Stomach smooth muscle (tissue), 2 donors: ENCODE data around the gene CYP21A2.
"Not testable (repeated sequence)": the region's sequence is repeated elsewhere in the genome, so short reads cannot be mapped to it uniquely, and the experiment has no call there.

Source experiments
- H3K27ac ChIP-seq: one replicate; pipeline ENCODE4 v1.7.0; 2013; ENCODE audit warnings: mild to moderate bottlenecking, low read length, inconsistent platforms
- H3K27me3 ChIP-seq, 2 donors: one replicate each; pipeline ENCODE4 v1.7.0; 2013; ENCODE audit warnings: low read length in 2 of 2; ENCODE audit not compliant: insufficient read depth in 2 of 2, control insufficient read depth in 1 of 2
- H3K36me3 ChIP-seq, 2 donors: one replicate each; pipeline ENCODE4 v1.7.0; 2013; ENCODE audit warnings: low read length in 2 of 2; ENCODE audit not compliant: control insufficient read depth in 2 of 2, insufficient read depth in 2 of 2
- H3K4me1 ChIP-seq: one replicate; pipeline ENCODE4 v1.7.0; 2013; ENCODE audit warnings: low read length; ENCODE audit not compliant: control insufficient read depth, insufficient read depth
- H3K4me3 ChIP-seq, 2 donors: one replicate each; pipeline ENCODE4 v1.7.0; 2013; ENCODE audit warnings: low read length in 2 of 2
- H3K9ac ChIP-seq, 2 donors: one replicate each; pipeline ENCODE4 v1.7.0; 2013; ENCODE audit warnings: low read length in 2 of 2, mild to moderate bottlenecking in 1 of 2
- H3K9me3 ChIP-seq, 2 donors: one replicate each; pipeline ENCODE4 v1.7.0; 2013; ENCODE audit warnings: low read length in 2 of 2; ENCODE audit not compliant: control insufficient read depth in 2 of 2
- donor health status: healthy.
- donor health status: Pancreatic carcinoma.

CYP21A2 gene

DNA sequence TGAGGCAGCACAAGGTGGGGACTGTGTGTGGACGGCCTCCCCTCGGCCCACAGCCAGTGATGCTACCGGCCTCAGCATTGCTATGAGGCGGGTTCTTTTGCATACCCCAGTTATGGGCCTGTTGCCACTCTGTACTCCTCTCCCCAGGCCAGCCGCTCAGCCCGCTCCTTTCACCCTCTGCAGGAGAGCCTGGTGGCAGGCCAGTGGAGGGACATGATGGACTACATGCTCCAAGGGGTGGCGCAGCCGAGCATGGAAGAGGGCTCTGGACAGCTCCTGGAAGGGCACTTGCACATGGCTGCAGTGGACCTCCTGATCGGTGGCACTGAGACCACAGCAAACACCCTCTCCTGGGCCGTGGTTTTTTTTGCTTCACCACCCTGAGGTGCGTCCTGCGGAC, 31.1 kb upstream of the CYP21A2 start:
- H3K4me3 ChIP-seq, H3K27me3 ChIP-seq, H3K9me3 ChIP-seq, H3K27ac ChIP-seq, H3K36me3 ChIP-seq, H3K4me1 ChIP-seq, H3K9ac ChIP-seq: not testable (repeated sequence)

DNA sequence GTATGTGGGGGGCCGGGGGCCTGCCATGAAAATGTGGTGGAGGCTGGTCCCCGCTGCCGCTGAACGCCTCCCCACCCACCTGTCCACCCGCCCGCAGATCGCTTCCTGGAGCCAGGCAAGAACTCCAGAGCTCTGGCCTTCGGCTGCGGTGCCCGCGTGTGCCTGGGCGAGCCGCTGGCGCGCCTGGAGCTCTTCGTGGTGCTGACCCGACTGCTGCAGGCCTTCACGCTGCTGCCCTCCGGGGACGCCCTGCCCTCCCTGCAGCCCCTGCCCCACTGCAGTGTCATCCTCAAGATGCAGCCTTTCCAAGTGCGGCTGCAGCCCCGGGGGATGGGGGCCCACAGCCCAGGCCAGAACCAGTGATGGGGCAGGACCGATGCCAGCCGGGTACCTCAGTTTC, 30.2 kb upstream of the CYP21A2 start:
- not testable (repeated sequence) for H3K4me1 ChIP-seq, H3K4me3 ChIP-seq, H3K9ac ChIP-seq, H3K9me3 ChIP-seq, H3K27me3 ChIP-seq, H3K36me3 ChIP-seq, H3K27ac ChIP-seq

DNA sequence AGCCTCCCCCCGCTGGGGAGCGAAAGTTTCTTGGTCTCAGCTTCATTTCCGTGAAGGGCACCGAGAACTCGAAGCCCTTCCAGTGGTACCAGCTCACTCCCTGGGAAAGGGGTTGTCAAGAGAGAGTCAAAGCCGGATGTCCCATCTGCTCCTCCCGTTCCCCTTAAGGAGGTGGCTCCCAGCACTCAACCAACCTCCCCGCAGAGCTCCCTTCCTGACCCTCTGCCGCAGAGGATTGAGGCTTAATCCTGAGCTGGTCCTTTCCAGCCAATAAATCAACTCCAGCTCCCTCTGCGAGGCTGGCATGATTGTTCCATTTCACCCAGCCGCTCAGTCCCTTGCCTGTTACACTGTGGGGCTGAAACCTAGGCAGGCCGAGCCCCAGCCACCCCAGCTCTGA, 29.6 kb upstream of the CYP21A2 start:
- not testable (repeated sequence) for H3K27ac ChIP-seq, H3K4me1 ChIP-seq, H3K9me3 ChIP-seq, H3K4me3 ChIP-seq, H3K36me3 ChIP-seq, H3K9ac ChIP-seq, H3K27me3 ChIP-seq

DNA sequence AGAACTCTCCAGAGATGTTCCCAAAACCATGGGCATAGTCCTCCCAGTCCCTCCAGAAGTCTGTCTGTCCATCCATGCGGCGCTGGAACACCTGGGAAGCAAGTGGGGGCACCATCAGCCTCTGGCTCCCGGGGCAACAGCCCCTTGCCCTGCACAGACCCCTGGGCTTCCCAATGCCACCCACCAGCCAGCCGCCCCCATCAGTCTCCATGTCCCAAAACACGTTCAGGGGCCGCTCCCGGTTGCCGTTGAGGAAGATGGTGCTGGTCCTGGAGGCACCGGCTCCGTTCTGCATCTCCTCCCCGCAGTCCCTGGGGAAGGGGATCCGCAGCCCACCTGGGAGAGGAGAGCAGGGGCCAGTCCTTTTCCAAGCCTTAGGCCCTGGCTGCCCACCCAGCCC, 28.7 kb upstream of the CYP21A2 start:
- H3K27ac ChIP-seq, H3K4me1 ChIP-seq, H3K9me3 ChIP-seq, H3K4me3 ChIP-seq, H3K36me3 ChIP-seq, H3K9ac ChIP-seq, H3K27me3 ChIP-seq: not testable (repeated sequence)

DNA sequence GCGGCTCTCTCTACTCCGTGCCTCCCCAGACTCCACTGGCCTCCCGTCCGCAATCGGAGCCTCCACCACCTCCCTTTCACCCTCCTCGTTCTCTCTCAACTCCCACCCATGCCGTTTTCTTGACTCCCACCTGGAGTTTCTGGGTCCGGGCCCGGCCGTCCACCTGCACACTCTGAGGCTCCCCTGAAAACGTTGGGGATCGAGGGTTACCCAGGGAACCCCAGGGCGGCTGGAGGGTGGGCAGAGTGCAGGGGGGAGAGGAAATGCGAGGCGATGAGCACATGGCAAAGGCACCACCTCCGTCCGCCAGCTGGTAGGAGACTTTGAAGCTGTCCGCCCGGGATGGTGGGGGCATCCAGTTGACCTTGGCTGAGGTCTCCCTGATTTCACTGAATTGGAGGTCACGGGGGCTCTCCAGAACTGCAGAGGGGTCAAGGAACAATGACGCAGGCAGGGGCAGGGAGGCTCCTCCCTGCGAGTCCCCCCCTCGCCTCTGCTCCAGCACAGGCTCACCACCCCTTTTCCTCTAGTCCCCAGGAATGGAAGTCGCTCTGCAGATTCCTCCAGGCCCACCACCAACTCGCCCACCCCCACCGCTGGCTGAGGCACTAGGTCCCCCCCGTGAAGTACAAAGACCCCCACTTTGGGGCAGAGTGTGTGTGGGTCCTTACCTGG, 27.2 kb upstream of the CYP21A2 start:
- H3K9me3 ChIP-seq, H3K4me1 ChIP-seq, H3K9ac ChIP-seq, H3K27ac ChIP-seq, H3K4me3 ChIP-seq, H3K36me3 ChIP-seq, H3K27me3 ChIP-seq: not testable (repeated sequence)

DNA sequence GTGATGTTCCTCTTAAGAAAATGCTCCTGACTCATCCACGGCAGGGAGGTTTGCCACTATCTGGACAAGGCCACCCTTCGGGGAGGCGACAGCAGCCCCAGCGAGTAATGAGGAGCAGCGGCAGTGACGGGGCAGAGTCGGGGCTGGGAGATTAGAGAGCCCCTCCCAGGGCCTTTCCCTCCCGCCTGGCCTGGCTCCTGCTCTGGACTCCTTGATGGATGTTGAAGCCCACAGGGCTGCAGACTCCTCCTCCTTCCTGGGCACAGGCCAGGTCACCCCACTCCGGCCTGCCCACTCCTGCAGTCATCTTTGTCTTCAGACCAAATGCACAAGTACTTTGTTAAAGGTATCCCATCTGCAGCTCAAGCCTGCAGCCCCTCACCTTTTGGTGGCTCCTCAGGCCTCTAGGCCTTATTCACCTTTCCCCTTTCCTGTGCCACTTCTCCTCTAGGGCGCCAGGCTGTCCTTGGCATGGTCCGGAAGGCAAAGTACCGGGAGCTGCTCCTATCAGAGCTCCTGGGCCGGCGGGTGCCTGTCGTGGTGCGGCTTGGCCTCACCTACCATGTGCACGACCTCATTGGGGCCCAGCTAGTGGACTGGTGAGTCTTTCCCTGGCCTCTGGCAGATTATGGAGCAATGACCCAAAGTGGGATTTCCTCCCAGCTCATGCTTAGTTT, 25.1 kb upstream of the CYP21A2 start:
- not testable (repeated sequence) for H3K9me3 ChIP-seq, H3K9ac ChIP-seq, H3K4me1 ChIP-seq, H3K4me3 ChIP-seq, H3K27me3 ChIP-seq, H3K27ac ChIP-seq, H3K36me3 ChIP-seq

DNA sequence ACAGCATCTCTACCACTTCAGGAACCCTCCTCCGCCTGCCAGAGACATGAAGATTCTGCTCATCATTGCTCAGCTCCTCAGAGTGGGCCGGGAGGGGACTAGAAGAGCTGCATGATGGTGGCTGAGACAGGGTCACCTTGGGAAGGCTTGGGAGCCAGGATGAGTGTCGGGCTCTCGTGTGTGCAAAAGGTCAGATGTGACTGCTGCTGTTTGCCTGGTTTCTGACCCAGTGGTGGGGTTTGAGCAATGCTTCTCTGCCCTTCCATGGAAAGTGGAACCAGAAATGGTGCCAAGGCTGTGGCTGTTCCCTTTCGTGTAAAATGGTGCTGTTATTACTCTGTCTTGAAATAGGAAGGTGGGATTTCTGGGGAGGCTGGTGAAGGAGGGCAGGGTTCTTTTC, 24.5 kb upstream of the CYP21A2 start:
- not testable (repeated sequence) for H3K36me3 ChIP-seq, H3K4me3 ChIP-seq, H3K27ac ChIP-seq, H3K9ac ChIP-seq, H3K27me3 ChIP-seq, H3K4me1 ChIP-seq, H3K9me3 ChIP-seq

DNA sequence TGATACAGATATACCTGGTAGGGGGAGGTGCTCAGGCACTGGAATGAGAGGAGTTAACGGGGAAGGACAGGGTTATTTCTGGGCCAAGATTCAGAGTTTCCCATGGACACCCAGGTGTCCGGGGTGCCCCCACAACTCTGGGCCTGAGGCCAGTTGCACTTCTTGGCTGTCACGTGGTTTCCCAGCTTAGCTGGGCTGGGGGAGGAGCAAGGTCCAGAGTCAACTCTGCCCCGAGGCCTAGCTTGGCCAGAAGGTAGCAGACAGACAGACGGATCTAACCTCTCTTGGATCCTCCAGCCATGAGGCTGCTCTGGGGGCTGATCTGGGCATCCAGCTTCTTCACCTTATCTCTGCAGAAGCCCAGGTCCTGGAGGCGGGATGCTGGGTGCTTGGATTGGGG, 23.7 kb upstream of the CYP21A2 start, which contains the start of gene C4B:
TSS of gene C4B (plus strand) at position 249 of the 400 bp plus-strand sequence. CDS start at position 300, 51 bp downstream.
- not testable (repeated sequence) for H3K4me1 ChIP-seq, H3K4me3 ChIP-seq, H3K27ac ChIP-seq, H3K9me3 ChIP-seq, H3K9ac ChIP-seq, H3K27me3 ChIP-seq, H3K36me3 ChIP-seq

DNA sequence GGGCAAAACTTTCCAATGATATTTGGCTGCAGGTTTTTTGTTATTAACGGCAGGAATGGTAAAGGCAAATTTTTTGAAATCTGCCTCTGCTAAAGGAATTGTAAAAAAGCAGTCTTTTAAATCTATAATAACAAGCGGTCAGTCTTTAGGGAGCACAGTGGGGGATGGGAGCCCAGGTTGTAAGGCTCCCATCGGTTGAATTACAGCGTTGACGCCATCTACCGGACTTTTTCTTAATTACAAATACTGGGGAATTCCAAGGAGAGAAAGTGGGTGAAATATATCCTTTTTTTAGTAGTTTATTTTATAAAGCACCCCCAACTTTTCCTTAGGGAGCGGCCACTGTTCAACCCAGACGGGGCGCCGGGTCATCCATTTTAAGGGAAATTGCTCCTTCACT, 16.1 kb upstream of the CYP21A2 start:
- H3K4me1 ChIP-seq, H3K4me3 ChIP-seq, H3K27ac ChIP-seq, H3K9ac ChIP-seq, H3K27me3 ChIP-seq, H3K36me3 ChIP-seq, H3K9me3 ChIP-seq: not testable (repeated sequence)

DNA sequence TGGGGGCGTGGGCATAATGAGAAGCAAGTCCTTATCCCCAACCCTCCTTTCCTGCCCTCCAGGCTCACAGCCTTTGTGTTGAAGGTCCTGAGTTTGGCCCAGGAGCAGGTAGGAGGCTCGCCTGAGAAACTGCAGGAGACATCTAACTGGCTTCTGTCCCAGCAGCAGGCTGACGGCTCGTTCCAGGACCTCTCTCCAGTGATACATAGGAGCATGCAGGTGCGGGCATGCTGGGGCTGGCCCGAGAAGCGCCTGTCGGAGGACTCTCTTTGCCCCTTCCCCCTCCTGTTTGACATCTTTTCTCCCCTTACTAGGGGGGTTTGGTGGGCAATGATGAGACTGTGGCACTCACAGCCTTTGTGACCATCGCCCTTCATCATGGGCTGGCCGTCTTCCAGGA, 9.6 kb upstream of the CYP21A2 start:
- not testable (repeated sequence) for H3K9ac ChIP-seq, H3K36me3 ChIP-seq, H3K4me3 ChIP-seq, H3K4me1 ChIP-seq, H3K9me3 ChIP-seq, H3K27me3 ChIP-seq, H3K27ac ChIP-seq

DNA sequence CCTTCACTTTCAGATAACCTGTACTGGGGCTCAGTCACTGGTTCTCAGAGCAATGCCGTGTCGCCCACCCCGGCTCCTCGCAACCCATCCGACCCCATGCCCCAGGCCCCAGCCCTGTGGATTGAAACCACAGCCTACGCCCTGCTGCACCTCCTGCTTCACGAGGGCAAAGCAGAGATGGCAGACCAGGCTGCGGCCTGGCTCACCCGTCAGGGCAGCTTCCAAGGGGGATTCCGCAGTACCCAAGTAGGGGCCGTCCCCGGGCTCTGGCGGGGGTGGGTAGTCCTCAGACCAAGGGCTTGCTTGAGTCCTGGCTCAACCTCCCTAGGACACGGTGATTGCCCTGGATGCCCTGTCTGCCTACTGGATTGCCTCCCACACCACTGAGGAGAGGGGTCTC, 8.7 kb upstream of the CYP21A2 start:
- H3K36me3 ChIP-seq, H3K4me3 ChIP-seq, H3K9me3 ChIP-seq, H3K27me3 ChIP-seq, H3K27ac ChIP-seq, H3K9ac ChIP-seq, H3K4me1 ChIP-seq: not testable (repeated sequence)
